Astrocyte (in vitro differentiated cells and primary cell): ENCODE data around the gene MRTFA. TPM values are rescaled to one million over a fixed set of nuclear protein-coding genes. Genes with fewer than 3 reads are reported as not detected.
"Not testable (repeated sequence)": the region's sequence is repeated elsewhere in the genome, so short reads cannot be mapped to it uniquely, and the experiment has no call there.

ENCODE experiments used
- DNase-seq: peaks from one replicate; pipeline ENCODE4 v3.0.0-alpha.2; 2010; ENCODE audit warnings: low read depth
- FAIRE-seq: peaks from 2 replicates; lab custom pipeline; 2011; peaks lifted over from hg19 to GRCh38; lab: Jason Lieb, UNC
- H2AFZ ChIP-seq: 2 replicates; pipeline ENCODE4 v1.6.0; 2012; ENCODE audit warnings: low read depth, low read length, inconsistent platforms
- H3K27ac ChIP-seq: 2 replicates; pipeline ENCODE4 v1.5.1; 2011; ENCODE audit warnings: low read depth, low read length, inconsistent platforms
- H3K27me3 ChIP-seq: 2 replicates; pipeline ENCODE4 v1.6.0; 2011; ENCODE audit warnings: low read length, inconsistent platforms; ENCODE audit not compliant: insufficient read depth
- H3K36me3 ChIP-seq: 2 replicates; pipeline ENCODE4 v1.5.1; 2011; ENCODE audit warnings: low read length, inconsistent platforms; ENCODE audit not compliant: insufficient read depth
- H3K4me1 ChIP-seq: 2 replicates; pipeline ENCODE4 v1.5.1; 2011; ENCODE audit warnings: low read length, inconsistent platforms; ENCODE audit not compliant: insufficient read depth
- H3K4me2 ChIP-seq: 2 replicates; pipeline ENCODE4 v1.6.0; 2012; ENCODE audit warnings: low read length, inconsistent platforms
- H3K4me3 ChIP-seq: 2 replicates; pipeline ENCODE4 v1.5.1; 2011; ENCODE audit warnings: low read depth, mild to moderate bottlenecking, low read length, inconsistent platforms; ENCODE audit not compliant: insufficient read depth
- H3K79me2 ChIP-seq: 2 replicates; pipeline ENCODE4 v1.6.0; 2012; ENCODE audit warnings: mild to moderate bottlenecking, low read length, inconsistent platforms; ENCODE audit not compliant: insufficient read depth
- H3K9ac ChIP-seq: 2 replicates; pipeline ENCODE4 v1.6.0; 2012; ENCODE audit warnings: mild to moderate bottlenecking, low read length, inconsistent platforms
- H3K9me3 ChIP-seq: 2 replicates; pipeline ENCODE4 v1.5.1; 2012; ENCODE audit warnings: low read depth, mild to moderate bottlenecking, low read length, inconsistent platforms; ENCODE audit not compliant: insufficient read depth
- H4K20me1 ChIP-seq: 2 replicates; pipeline ENCODE4 v1.6.0; 2012; ENCODE audit warnings: low read length, inconsistent platforms; ENCODE audit not compliant: insufficient read depth
- H3K27ac Mint-ChIP-seq: one replicate; pipeline ENCODE4 v1.8.0; 2021; ENCODE audit warnings: mild to moderate bottlenecking, mixed read lengths; ENCODE audit not compliant: unreplicated experiment
- H3K27me3 Mint-ChIP-seq: one replicate; pipeline ENCODE4 v1.8.0; 2021; ENCODE audit warnings: low read depth, mixed read lengths; ENCODE audit not compliant: unreplicated experiment
- H3K36me3 Mint-ChIP-seq: one replicate; pipeline ENCODE4 v1.8.0; 2021; ENCODE audit warnings: low read depth, mixed read lengths; ENCODE audit not compliant: unreplicated experiment
- H3K4me1 Mint-ChIP-seq: one replicate; pipeline ENCODE4 v1.8.0; 2021; ENCODE audit warnings: low read depth, mixed read lengths; ENCODE audit not compliant: unreplicated experiment
- H3K4me3 Mint-ChIP-seq: one replicate; pipeline ENCODE4 v1.8.0; 2021; ENCODE audit warnings: mild to moderate bottlenecking, moderate library complexity, mixed read lengths; ENCODE audit not compliant: unreplicated experiment
- H3K9me3 Mint-ChIP-seq: one replicate; pipeline ENCODE4 v1.8.0; 2021; ENCODE audit warnings: mild to moderate bottlenecking, mixed read lengths; ENCODE audit not compliant: unreplicated experiment
- CTCF ChIP-seq: IDR thresholded peaks from 2 replicates; pipeline ENCODE4 v1.5.1; 2011; ENCODE audit warnings: low read depth, mild to moderate bottlenecking, inconsistent platforms, low read length, moderate library complexity; ENCODE audit not compliant: insufficient read depth
- EZH2 ChIP-seq: IDR thresholded peaks from 2 replicates; pipeline ENCODE4 v1.6.1; 2012; ENCODE audit warnings: mild to moderate bottlenecking, low read length, inconsistent platforms; ENCODE audit not compliant: insufficient read depth
- total RNA-seq: library from RNA; stranded (reverse); gene quantifications from 2 replicates; pipeline ENCODE4 v1.2.1, GENCODE V29; 2021

The MRTFA gene
- total RNA-seq, 1 donor from 2014 or later, result 74.3 TPM

- peaks cover 3% of the 10 kb centered on the region for H3K36me3 Mint-ChIP-seq
- H4K20me1 ChIP-seq, result peaks cover 32% of the 10 kb centered on the region
- H3K36me3 ChIP-seq, result no peaks in the 10 kb centered on the region
- peaks cover 4% of the 10 kb centered on the region for H3K4me1 ChIP-seq
- no peaks in the 10 kb centered on the region for H3K9me3 Mint-ChIP-seq
- H2AFZ ChIP-seq, result no peak overlapping the region
- no peaks in the 10 kb centered on the region for H3K9me3 ChIP-seq
- peaks cover 62% of the 10 kb centered on the region for H3K79me2 ChIP-seq
- H3K27me3 ChIP-seq, result no peaks in the 10 kb centered on the region
- no peak for FAIRE-seq
- no peak overlapping the region for H3K27ac Mint-ChIP-seq
- H3K27me3 Mint-ChIP-seq, result no peaks in the 10 kb centered on the region
- H3K4me3 ChIP-seq, result no peak overlapping the region
- H3K4me1 Mint-ChIP-seq, result peaks cover 18% of the 10 kb centered on the region
- no peak overlapping the region for H3K27ac ChIP-seq
- no peak overlapping the region for H3K4me3 Mint-ChIP-seq
- no peak overlapping the region for H3K4me2 ChIP-seq
- no peak for TF ChIP-seq CTCF
- TF ChIP-seq EZH2, result no peak
- no peak overlapping the region for H3K9ac ChIP-seq
- DNase-seq, result no peak
Observed at GRCh38 chr22:40540265-40540664, 96.3 kb downstream of the MRTFA start.

GRCh38 chr22:40536149-40536548, 100.4 kb downstream of the MRTFA start:
- H3K36me3 ChIP-seq, H3K4me3 Mint-ChIP-seq, H3K27me3 ChIP-seq, H3K36me3 Mint-ChIP-seq, DNase-seq, H3K9me3 Mint-ChIP-seq, H3K9me3 ChIP-seq, FAIRE-seq, H3K4me3 ChIP-seq, H3K9ac ChIP-seq, H3K27ac Mint-ChIP-seq, H2AFZ ChIP-seq, H3K4me2 ChIP-seq, H3K27ac ChIP-seq, H3K27me3 Mint-ChIP-seq: not testable (repeated sequence)
- peaks cover 26% of the 10 kb centered on the region for H3K4me1 Mint-ChIP-seq
- H4K20me1 ChIP-seq, result peaks cover 26% of the 10 kb centered on the region
- peaks cover 26% of the 10 kb centered on the region for H3K4me1 ChIP-seq
- peaks cover 62% of the 10 kb centered on the region for H3K79me2 ChIP-seq

GRCh38 chr22:40535642-40536041, 100.9 kb downstream of the MRTFA start:
- Mint-ChIP-seq H3K36me3 (peaks cover 5% of the 10 kb centered on the region), H3K4me3 (no peak overlapping the region), H3K27me3 (no peaks in the 10 kb centered on the region), H3K27ac (peak overlapping the region; percentile 95), H3K4me1 (peaks cover 27% of the 10 kb centered on the region), H3K9me3 (no peaks in the 10 kb centered on the region)
- no peak for DNase-seq
- Histone ChIP-seq H2AFZ (no peak overlapping the region), H3K27me3 (no peaks in the 10 kb centered on the region), H3K4me1 (peaks cover 26% of the 10 kb centered on the region), H3K9ac (no peak overlapping the region), H4K20me1 (peaks cover 24% of the 10 kb centered on the region), H3K9me3 (no peaks in the 10 kb centered on the region), H3K36me3 (no peaks in the 10 kb centered on the region), H3K27ac (peak overlapping the region; percentile 81), H3K79me2 (peaks cover 62% of the 10 kb centered on the region), H3K4me3 (no peak overlapping the region), H3K4me2 (peak overlapping the region; percentile 88)
- no peak for FAIRE-seq
- TF ChIP-seq CTCF (no peak), EZH2 (no peak)
